Measurements from ENCODE around the gene INAFM1.
"Not testable (repeated sequence)": the region's sequence is repeated elsewhere in the genome, so short reads cannot be mapped to it uniquely, and the experiment has no call there.

INAFM1 gene

GRCh38 chr19:47243364-47243775, 31.3 kb upstream of the INAFM1 start:
- TF ChIP-seq CTCF (IDR thresholded peaks at IDR 0.05; ENCODE audit: low read depth, low read length, missing control alignments), result no peak
- H3K4me3 ChIP-seq (ENCODE audit: low read depth, low read length), result peak overlapping the region; percentile 59
- no peak for DNase-seq (ENCODE audit: low read depth)

DNA sequence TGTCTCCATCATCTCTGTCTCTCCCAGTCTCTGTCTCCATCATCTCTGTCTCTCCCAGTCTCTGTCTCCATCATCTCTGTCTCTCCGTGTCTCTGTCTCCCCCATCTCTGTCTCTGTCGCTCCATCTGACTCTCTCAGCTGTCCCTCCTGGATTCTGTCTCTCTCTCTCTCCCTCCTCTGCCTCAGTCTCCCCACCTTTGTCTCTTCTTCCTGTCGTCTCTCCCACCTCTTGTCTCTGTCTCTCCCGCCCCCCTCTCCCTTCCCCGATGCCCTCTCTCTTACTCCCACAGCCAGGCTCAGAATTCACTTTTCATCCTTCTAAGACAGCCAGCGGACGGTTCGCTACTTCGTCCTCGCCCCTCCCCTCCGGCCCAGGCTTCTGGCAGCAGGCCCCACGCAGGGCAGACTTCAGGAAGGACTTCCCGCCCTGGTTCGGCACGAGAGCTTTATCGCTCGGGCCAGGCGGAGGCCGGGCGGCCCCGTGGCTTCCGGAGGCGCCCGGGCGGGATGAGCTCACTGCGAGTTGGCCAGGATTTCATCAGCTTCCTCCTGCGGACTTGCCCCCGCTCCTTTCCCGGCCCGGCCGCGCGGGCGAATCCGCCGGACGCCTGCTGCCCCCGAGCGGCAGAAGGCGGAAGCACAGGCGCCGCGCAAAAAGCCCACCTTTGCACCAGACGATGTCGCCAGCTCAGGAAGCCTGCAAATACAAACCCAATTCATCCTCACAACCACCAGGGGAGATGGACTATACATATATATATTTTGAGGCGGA, 30.7 kb upstream of the INAFM1 start:
- TF ChIP-seq CTCF (IDR thresholded peaks at IDR 0.05; ENCODE audit: low read depth, low read length, missing control alignments), result peak; percentile 91
- H3K4me3 ChIP-seq (ENCODE audit: low read depth, low read length), result peak overlapping the region; percentile 59
- peak; percentile 73 for DNase-seq (ENCODE audit: low read depth)

DNA sequence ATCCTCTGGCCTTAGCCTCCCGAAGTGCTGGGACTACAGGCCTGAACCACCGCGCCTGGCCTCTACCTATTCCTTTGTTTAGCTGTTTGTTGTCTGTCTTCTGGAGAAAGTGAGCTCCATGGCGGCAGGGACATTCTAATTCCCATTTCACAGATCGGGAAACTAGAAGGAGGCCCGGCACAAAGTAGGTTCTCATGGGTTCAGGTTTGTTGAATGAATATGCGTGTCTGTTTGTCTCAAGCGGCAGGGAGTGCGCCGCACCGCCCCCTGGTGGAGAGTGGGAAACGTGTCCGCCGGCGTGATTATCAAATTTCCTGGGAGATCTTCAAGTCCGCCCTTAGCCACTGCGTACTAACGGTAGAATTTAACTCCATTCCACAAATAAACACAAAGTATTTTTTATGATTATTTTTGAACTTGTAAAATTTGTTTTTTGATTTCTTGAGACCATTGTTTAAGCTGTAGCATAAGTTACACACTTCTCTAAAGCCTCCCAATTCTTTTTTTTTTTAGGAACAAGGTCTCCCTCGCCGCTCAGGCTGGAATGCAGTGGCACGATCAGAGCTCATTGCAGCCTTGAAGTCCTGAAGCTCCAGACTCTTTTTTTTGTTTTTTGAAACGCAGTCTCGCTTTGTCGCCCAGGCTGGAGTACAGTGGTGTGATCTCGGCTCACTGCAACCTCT, 27.2 kb upstream of the INAFM1 start:
- TF ChIP-seq CTCF (IDR thresholded peaks at IDR 0.05; ENCODE audit: low read depth, low read length, missing control alignments), result peak; percentile 84
- no peak for DNase-seq (ENCODE audit: low read depth)
- no peak overlapping the region for H3K4me3 ChIP-seq (ENCODE audit: low read depth, low read length)

- not testable (repeated sequence) for H3K4me3 ChIP-seq (ENCODE audit: low read depth, low read length); DNase-seq (ENCODE audit: low read depth)
These were observed 21.7 kb upstream of the INAFM1 start for GRCh38 chr19:47253016-47253415.

DNA sequence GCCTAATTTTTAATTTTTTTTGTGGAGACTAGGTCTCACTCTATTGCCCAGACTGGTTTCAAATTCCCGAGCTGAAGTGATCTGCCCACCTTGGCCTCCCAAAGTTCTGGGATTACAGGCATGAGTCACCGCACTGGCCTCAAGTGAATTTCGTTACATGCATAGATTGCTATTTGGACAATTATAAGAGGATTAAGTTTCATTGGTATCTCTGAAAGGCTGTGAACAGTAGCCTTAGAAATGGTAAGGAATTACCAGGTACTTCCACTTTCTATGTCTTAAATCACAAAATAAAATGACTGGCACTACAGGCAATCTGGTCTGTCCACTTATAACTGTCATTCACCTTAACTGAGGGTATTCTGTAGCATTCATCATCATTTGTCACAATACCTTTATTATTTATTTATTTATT, 21.2 kb upstream of the INAFM1 start:
- TF ChIP-seq CTCF (IDR thresholded peaks at IDR 0.05; ENCODE audit: low read depth, low read length, missing control alignments), result no peak
- no peak overlapping the region for H3K4me3 ChIP-seq (ENCODE audit: low read depth, low read length)
- DNase-seq (ENCODE audit: low read depth), result no peak

DNA sequence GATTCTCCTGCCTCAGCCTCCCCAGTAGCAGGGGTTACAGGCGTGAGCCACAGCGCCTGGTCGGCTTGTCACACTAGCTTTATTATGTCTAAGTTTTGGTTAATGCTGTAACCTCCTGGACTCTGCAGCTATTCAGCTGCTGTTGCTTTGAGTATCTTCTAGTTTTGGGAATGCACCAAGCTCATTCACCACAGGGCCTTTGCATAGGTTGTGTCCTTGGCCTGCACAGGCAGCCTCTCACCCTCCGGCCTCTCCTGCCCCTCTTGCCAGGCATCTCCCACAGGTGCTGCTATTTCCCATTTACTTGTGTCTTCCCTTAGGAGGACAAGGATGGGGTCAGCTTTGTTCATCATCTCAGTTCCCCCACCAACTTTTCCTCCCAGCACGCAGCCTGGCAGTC, 20.7 kb upstream of the INAFM1 start:
- no peak for DNase-seq (ENCODE audit: low read depth)
- no peak for TF ChIP-seq CTCF (IDR thresholded peaks at IDR 0.05; ENCODE audit: low read depth, low read length, missing control alignments)
- no peak overlapping the region for H3K4me3 ChIP-seq (ENCODE audit: low read depth, low read length)

DNA sequence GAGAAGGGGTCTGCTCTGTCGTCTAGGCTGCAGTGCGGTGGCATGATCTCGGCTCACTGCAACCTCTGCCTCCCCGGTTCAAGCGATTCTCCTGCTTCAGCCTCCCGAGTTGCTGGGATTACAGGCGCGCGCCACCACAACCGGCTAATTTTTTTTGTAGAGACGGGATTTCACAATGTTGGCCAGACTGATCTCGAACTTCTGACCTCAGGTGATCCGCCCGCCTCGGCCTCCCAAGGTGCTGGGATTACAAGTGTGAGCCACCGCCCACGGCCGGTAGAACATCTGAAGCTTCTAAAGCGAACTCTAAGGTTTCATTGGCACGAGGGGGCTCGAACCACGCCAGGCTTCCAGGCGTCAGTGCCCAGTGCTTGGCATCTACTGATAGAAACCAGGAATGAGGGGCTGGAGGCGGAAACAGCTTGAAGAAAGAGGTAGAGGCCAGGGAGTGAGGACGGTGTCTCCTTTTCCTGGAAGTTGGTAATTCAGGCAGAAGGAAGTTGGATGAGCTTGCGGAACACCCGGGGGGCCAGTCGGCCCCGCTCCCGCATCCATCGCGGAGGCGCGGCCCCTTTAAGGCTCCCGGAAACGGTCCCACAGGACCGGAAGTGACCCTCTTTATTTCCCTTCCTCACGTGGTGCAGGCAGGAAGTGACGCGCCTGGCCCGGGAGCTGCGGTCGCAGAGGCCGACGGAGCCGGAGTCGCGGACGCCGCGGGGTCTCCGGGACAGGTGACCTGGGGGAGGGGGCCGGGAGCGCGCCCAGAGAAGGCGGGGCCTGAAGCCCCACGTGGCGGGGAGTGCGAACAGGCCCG, 18.6 kb upstream of the INAFM1 start, which contains the start of gene CCDC9:
CCDC9 (plus strand) TSS at position 647 of the 814 bp plus-strand sequence. CDS start 1,876 bp downstream, outside the sequence.
- peak within 1 kb of the TSS; percentile 76 for H3K4me3 ChIP-seq (ENCODE audit: low read depth, low read length)
- peak; percentile 89 for DNase-seq (ENCODE audit: low read depth)
- TF ChIP-seq CTCF (IDR thresholded peaks at IDR 0.05; ENCODE audit: low read depth, low read length, missing control alignments), result no peak
